Measurements from ENCODE around the gene KLF7. TPM values are rescaled to one million over a fixed set of nuclear protein-coding genes. Genes with fewer than 3 reads are reported as not detected.

The KLF7 gene
- total RNA-seq, 1 experiment from 2014 or later = 15.4 TPM

DNA sequence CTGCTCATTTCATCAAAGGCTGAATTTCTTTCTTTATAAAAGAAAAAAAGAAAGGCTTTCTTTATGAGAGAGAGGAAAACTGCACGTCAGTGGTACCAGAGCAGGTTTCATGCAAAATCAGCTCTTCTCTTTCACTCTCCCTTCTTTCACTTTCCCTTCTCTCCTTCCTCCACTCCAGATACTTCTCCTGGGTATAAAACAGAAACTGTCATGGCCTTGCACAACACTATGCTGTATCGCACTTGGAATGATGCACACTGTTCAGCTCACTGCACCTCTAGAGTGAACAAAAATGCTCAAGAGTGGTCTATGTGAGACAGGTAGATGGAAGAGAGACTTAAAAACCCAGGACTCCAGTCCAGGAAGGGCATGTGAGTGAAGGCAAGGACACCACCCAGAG is 73.8 kb downstream of the KLF7 start:
- Histone ChIP-seq H3K4me1 (ENCODE audit: control insufficient read depth in 1 of 2, insufficient read depth in 2 of 2, low read length in 2 of 2) (no peaks in the 10 kb centered on the region), H3K9me2 (ENCODE audit: insufficient read depth) (no peaks in the 10 kb centered on the region), H3K4me2 (ENCODE audit: low read length) (no peak overlapping the region), H3K27me3 (ENCODE audit: insufficient read depth, low read length) (no peaks in the 10 kb centered on the region), H4K20me1 (ENCODE audit: insufficient read depth) (no peaks in the 10 kb centered on the region), H3K9ac (ENCODE audit: low read length) (no peak overlapping the region), H3K36me3 (ENCODE audit: control insufficient read depth in 1 of 2, insufficient read depth in 2 of 2, low read length in 2 of 2) (no peaks in the 10 kb centered on the region), H3K27ac (ENCODE audit: low read depth, low read length) (no peak overlapping the region), H3K4me3 (replicated peaks in 1 of 2; ENCODE audit: low read depth in 1 of 2, low read length in 2 of 2) (no peak overlapping the region), H3K79me2 (ENCODE audit: insufficient read depth, low read length) (no peaks in the 10 kb centered on the region), H2AFZ (ENCODE audit: low read depth, low read length, poor library complexity, severe bottlenecking) (no peak overlapping the region), H3K9me3 (ENCODE audit: control insufficient read depth in 1 of 2, insufficient read depth in 1 of 2, low read depth in 1 of 2, low read length in 2 of 2) (no peaks in the 10 kb centered on the region)
- TF ChIP-seq SP1 (IDR thresholded peaks at IDR 0.05; ENCODE audit: low read depth) (no peak), ZBTB33 (IDR thresholded peaks at IDR 0.05; ENCODE audit: extremely low read depth, insufficient replicate concordance, low read length) (no peak), EZH2 (IDR thresholded peaks at IDR 0.05) (no peak), POLR2A (IDR thresholded peaks at IDR 0.05; ENCODE audit: borderline replicate concordance, extremely low read depth, insufficient read depth, insufficient read length) (no peak), FOSL1 (IDR thresholded peaks at IDR 0.05; ENCODE audit: low read depth) (no peak), JUND (IDR thresholded peaks at IDR 0.05) (no peak), EZH2phosphoT487 (IDR thresholded peaks at IDR 0.05; ENCODE audit: borderline replicate concordance) (no peak)
- TF ChIP-seq, protein P1, sequence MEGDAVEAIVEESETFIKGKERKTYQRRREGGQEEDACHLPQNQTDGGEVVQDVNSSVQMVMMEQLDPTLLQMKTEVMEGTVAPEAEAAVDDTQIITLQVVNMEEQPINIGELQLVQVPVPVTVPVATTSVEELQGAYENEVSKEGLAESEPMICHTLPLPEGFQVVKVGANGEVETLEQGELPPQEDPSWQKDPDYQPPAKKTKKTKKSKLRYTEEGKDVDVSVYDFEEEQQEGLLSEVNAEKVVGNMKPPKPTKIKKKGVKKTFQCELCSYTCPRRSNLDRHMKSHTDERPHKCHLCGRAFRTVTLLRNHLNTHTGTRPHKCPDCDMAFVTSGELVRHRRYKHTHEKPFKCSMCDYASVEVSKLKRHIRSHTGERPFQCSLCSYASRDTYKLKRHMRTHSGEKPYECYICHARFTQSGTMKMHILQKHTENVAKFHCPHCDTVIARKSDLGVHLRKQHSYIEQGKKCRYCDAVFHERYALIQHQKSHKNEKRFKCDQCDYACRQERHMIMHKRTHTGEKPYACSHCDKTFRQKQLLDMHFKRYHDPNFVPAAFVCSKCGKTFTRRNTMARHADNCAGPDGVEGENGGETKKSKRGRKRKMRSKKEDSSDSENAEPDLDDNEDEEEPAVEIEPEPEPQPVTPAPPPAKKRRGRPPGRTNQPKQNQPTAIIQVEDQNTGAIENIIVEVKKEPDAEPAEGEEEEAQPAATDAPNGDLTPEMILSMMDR (IDR thresholded peaks at IDR 0.05 in 2 of 3, conservative IDR thresholded peaks at IDR 0.05 in 1 of 3; ENCODE audit: borderline replicate concordance in 1 of 3, insufficient read depth in 1 of 3, low read depth in 2 of 3, low read length in 2 of 3) = no peak
- TF ChIP-seq, protein P2, sequence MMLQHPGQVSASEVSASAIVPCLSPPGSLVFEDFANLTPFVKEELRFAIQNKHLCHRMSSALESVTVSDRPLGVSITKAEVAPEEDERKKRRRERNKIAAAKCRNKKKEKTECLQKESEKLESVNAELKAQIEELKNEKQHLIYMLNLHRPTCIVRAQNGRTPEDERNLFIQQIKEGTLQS (IDR thresholded peaks at IDR 0.05) = no peak
- ChIA-PET RAD21 (ENCODE audit: low non-redundant PET in 1 of 2, low total read pairs in 2 of 2, uncharacterized antibody in 2 of 2, unreplicated experiment in 2 of 2) (no interaction called here), CTCF (no interaction called here), POLR2A (no interaction called here)
- DNase-seq (ENCODE audit: low read depth, low spot score) (no peak), ATAC-seq (no peak)
- intact Hi-C loops (cut with micrococcal nuclease) = no loop called here
- BruUV-seq (replicated peaks) = no TSS peak
